Measurements from ENCODE around the gene TRIP6. TPM values are rescaled to one million over a fixed set of nuclear protein-coding genes. Genes with fewer than 3 reads are reported as not detected.

The TRIP6 gene
- total RNA-seq, 2 experiments from 2014 or later, result 25.5 to 28.6 TPM

DNA sequence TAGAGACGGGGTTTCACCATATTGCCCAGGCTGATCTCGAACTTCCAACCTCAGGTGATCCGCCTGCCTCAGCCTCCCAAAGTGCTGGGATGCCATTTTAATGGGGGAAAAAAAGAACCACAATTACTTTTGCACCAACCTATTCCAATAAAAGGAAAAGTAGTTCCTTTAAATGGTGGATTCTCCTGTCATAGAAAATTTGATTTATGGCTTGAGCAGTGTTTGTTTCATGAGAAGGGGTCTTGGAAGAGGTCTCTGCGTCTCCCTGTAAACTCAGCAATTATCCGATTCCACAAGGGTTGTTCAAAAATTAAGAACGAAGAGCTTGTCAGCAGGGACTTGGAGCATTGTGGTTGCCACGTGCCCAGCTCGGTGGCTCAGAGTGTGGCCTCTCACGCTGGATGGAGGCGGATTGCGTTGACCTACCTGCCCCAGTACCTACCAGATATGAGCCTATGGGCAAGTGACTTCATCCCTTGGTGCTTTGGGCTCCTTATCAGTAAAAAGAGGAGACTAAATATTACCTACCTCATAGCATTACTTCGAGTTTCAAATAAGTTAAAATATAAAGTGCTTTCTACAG, 2.8 kb upstream of the TRIP6 start:
- Mint-ChIP-seq H3K4me3 (no peak overlapping the region), H3K36me3 (ENCODE audit: low read depth) (peaks cover 37% of the 10 kb centered on the region)
- no peak for ATAC-seq

DNA sequence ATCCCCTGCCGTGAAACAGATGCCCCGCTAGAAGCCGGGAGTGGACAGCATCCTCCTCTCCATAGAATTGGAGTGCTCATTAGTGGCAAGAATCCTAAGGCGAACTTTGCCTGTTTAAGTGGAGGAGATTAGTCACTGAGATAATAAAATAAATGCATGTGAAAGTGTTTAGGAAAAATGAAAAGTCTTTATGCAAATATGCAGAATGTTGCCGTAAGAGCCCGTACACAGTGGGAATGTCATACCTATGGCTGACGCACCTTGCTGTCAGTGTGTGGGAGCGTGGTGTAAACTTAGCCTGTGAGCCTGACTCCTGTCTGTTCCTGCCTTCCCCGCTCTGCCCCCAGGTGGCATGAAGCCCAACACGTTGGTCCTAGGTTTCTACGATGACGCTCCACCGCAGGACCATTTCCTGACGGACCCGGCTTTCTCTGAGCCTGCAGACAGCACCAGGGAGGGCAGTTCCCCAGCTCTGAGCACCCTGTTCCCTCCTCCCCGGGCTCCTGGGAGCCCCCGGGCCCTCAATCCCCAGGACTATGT, 1.7 kb upstream of the TRIP6 start:
- no peaks in the 10 kb centered on the region for H3K27me3 Mint-ChIP-seq (ENCODE audit: low read depth)
- DNase-seq, result no peak
- H3K4me1 Mint-ChIP-seq (ENCODE audit: low read depth), result peaks cover 19% of the 10 kb centered on the region
- peaks cover 30% of the 10 kb centered on the region for H3K36me3 Mint-ChIP-seq (ENCODE audit: low read depth)
- no peak overlapping the region for H3K27ac Mint-ChIP-seq
- no peak overlapping the region for H3K4me3 Mint-ChIP-seq
- H3K9me3 Mint-ChIP-seq (ENCODE audit: insufficient read depth), result no peaks in the 10 kb centered on the region
- no peak for ATAC-seq
- ChIA-PET POLR2A (no interaction called here), CTCF (interaction anchor here (1.7 to 2.2 kb wide), 2 partner anchors 13 to 160 kb away, joined by 4 to 11 read pairs; partner anchors contain the start of genes POP7 and SLC12A9)

More for the DNA sequence above, 2.8 kb upstream of the TRIP6 start:
- Mint-ChIP-seq H3K4me1 (ENCODE audit: low read depth) (peaks cover 19% of the 10 kb centered on the region), H3K27me3 (ENCODE audit: low read depth) (no peaks in the 10 kb centered on the region), H3K27ac (no peak overlapping the region), H3K9me3 (ENCODE audit: insufficient read depth) (no peaks in the 10 kb centered on the region)
- ChIA-PET CTCF (interaction anchor here (1.7 to 2.2 kb wide), 2 partner anchors 12 to 159 kb away, joined by 4 to 11 read pairs; partner anchors contain the start of genes POP7 and SLC12A9), POLR2A (interaction anchor here (1.8 kb wide), 1 partner anchor 10 kb away, joined by 6 read pairs; the partner anchor contains the start of gene SRRT)
- no peak for DNase-seq

DNA sequence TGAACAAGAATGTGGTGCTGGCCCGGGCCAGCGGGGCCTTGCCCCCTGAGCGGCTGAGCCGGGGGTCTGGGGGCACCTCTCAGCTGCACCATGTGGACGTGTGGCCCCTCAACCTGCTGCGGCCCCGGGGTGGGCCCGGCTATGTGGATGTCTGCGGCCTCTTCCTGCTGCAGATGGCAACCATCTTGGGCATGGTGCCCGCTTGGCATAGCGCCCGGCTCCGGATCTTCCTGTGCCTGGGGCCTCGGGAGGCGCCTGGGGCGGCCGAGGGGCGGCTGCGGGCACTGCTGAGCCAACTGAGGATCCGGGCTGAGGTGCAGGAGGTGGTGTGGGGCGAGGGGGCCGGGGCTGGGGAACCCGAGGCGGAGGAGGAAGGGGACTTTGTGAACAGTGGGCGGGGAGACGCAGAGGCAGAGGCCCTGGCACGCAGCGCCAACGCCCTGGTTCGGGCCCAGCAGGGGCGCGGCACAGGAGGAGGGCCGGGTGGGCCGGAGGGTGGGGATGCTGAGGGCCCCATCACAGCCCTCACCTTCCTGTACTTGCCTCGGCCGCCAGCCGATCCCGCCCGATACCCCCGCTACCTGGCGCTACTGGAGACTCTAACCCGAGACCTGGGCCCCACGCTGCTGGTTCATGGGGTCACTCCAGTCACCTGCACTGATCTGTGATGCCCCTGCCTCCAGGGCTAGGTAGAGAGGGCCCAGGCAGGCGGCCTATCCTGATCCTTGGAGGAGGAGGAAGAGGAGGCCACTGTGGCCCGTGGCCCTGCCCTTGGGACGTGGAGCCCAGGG, 1.1 kb upstream of the TRIP6 start:
- H3K4me1 Mint-ChIP-seq (ENCODE audit: low read depth), result peaks cover 21% of the 10 kb centered on the region
- H3K27me3 Mint-ChIP-seq (ENCODE audit: low read depth), result no peaks in the 10 kb centered on the region
- ChIA-PET CTCF (interaction anchor here (1.7 kb wide), 1 partner anchor 160 kb away, joined by 4 read pairs; the partner anchor contains the start of gene POP7), POLR2A (interaction anchor here (1.0 to 1.1 kb wide), 2 partner anchors 9 to 240 kb away, joined by 3 to 4 read pairs; partner anchors contain the start of gene SRRT)
- peak; percentile 29 for ATAC-seq
- peak overlapping the region; percentile 94 for H3K27ac Mint-ChIP-seq
- peak overlapping the region; percentile 89 for H3K4me3 Mint-ChIP-seq
- H3K9me3 Mint-ChIP-seq (ENCODE audit: insufficient read depth), result no peaks in the 10 kb centered on the region
- no peak for DNase-seq
- H3K36me3 Mint-ChIP-seq (ENCODE audit: low read depth), result peaks cover 28% of the 10 kb centered on the region

DNA sequence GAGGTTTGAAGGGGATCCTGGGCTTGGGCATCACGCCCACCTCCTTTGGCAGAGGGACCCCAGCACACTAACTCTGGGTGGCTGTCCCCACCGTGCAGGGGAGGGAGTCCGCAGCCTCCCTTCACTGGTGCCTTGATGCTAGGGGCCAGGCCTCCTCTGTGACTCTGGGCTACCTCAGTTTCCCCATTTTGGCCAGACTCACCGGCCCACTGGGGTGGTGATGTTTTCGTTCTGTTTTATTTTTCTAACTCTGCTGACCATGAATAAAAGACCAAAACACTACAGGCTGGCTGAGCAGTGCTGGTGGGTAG, 503 bp upstream of the TRIP6 start:
- ATAC-seq, result no peak
- H3K27ac Mint-ChIP-seq, result peak overlapping the region; percentile 94
- no peaks in the 10 kb centered on the region for H3K9me3 Mint-ChIP-seq (ENCODE audit: insufficient read depth)
- no peak for DNase-seq
- no peaks in the 10 kb centered on the region for H3K27me3 Mint-ChIP-seq (ENCODE audit: low read depth)
- ChIA-PET CTCF (no interaction called here), POLR2A (interaction anchor here (1.0 to 1.1 kb wide), 2 partner anchors 8 to 240 kb away, joined by 3 to 4 read pairs; partner anchors contain the start of gene SRRT)
- peaks cover 34% of the 10 kb centered on the region for H3K36me3 Mint-ChIP-seq (ENCODE audit: low read depth)
- peaks cover 21% of the 10 kb centered on the region for H3K4me1 Mint-ChIP-seq (ENCODE audit: low read depth)
- H3K4me3 Mint-ChIP-seq, result peak overlapping the region; percentile 89

DNA sequence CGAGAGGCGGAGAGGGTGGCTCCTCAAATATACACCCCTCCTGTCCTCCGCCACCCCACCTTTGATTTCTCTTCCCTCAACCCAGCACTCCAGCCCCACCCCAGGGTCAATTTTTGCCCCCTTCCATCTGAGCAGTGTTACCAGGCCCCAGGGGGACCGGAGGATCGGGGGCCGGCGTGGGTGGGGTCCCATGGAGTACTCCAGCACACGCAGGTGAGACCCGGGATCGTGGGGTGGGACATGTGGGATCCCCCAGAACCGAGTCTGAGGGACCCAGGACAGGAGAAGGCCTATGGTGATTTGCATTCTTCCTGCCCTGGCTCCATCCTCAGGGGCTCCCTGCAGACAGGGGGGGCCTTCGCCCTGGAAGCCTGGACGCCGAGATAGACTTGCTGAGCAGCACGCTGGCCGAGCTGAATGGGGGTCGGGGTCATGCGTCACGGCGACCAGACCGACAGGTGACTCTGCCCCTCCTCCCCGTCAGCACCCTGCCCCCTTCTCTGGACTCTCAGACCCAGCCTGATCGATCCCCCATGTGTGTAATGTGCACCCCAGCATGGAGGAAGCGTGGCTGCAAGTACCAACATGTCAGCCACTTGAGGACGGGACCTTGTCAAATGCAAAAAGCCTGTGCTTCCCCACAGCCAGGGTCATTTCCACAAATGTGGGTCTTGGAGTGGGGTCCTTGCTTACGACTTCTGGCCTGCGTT, 744 bp downstream of the TRIP6 start:
- DNase-seq (no peak), ATAC-seq (peak; percentile 8)
- Mint-ChIP-seq H3K27ac (peak overlapping the region; percentile 88), H3K36me3 (ENCODE audit: low read depth) (peaks cover 32% of the 10 kb centered on the region), H3K4me1 (ENCODE audit: low read depth) (peaks cover 21% of the 10 kb centered on the region), H3K4me3 (peak overlapping the region; percentile 89), H3K9me3 (ENCODE audit: insufficient read depth) (no peaks in the 10 kb centered on the region), H3K27me3 (ENCODE audit: low read depth) (no peaks in the 10 kb centered on the region)
- POLR2A ChIA-PET, result no interaction called here
- CTCF ChIA-PET, result interaction anchor here (1.0 kb wide), 1 partner anchor 162 kb away, joined by 3 read pairs; the partner anchor contains the start of gene POP7

DNA sequence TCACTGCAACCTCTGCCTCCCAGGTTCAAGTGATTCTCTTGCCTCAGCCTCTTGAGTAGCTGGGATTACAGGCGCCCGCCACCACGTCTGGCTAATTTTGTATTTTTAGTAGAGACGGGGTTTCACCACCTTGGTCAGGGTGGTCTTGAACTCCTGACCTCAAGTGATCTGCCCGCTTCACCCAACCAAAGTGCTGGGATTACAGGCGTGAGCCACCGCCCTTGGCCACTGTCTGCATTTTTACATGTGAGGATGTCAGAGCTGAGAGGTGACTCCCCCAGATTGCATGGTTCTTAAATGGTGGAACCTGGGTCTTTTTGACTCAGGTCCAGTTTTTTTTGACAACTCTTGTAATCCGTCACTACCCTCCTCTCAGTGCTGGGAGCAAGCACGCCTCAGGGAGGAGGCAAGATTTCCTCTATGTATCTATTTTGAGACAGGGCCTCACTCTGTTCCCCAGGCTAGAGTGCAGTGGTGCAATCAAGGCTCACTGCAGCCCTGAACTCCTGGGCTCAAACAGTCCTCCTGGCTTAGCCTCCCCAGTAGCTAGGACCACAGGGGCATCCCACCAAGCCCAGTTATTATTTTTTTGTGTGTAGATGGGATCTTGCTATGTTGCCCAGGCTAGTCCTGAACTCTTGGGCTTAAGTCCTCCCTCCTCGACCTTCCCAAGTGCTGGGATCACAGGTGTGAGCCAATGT, 6.6 kb downstream of the TRIP6 start:
- Mint-ChIP-seq H3K4me3 (peak overlapping the region; percentile 99), H3K36me3 (ENCODE audit: low read depth) (peaks cover 62% of the 10 kb centered on the region), H3K9me3 (ENCODE audit: insufficient read depth) (no peaks in the 10 kb centered on the region), H3K27me3 (ENCODE audit: low read depth) (no peaks in the 10 kb centered on the region), H3K4me1 (ENCODE audit: low read depth) (peaks cover 45% of the 10 kb centered on the region), H3K27ac (peak overlapping the region; percentile 99)
- POLR2A ChIA-PET, result interaction anchor here (0.7 to 6.6 kb wide), 6 partner anchors 10 to 1315 kb away, joined by 3 to 115 read pairs (median 6); partner anchors contain the start of genes POP7, TRIM56 and UFSP1
- CTCF ChIA-PET, result interaction anchor here (0.6 to 2.7 kb wide), 2 partner anchors 13 to 169 kb away, joined by 5 to 15 read pairs; no protein-coding TSS in a partner anchor
- ATAC-seq (no peak), DNase-seq (no peak)

DNA sequence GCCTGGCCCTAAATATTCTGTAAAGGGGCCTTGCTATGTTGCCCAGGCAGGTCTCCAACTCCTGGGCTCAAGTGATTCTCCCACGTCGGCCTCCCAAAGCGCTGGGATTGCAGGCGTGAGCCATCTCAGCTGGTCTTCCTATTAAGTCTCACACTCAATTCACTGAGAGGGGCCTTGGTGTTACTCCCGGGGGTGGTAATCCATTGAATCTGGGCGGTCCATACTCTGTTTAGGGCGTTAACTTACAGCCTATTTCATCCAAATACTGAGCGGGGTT, 7.1 kb downstream of the TRIP6 start:
- ChIA-PET CTCF (interaction anchor here (2.7 kb wide), 1 partner anchor 13 kb away, joined by 15 read pairs; no protein-coding TSS in a partner anchor), POLR2A (interaction anchor here (0.9 to 6.6 kb wide), 5 partner anchors 11 to 1315 kb away, joined by 3 to 115 read pairs (median 6); partner anchors contain the start of genes POP7, TRIM56 and UFSP1)
- ATAC-seq (peak; percentile 1), DNase-seq (no peak)
- peaks cover 50% of the 10 kb centered on the region for H3K4me1 Mint-ChIP-seq (ENCODE audit: low read depth)
- H3K4me3 Mint-ChIP-seq, result peak overlapping the region; percentile 99
- no peaks in the 10 kb centered on the region for H3K9me3 Mint-ChIP-seq (ENCODE audit: insufficient read depth)
- peaks cover 67% of the 10 kb centered on the region for H3K36me3 Mint-ChIP-seq (ENCODE audit: low read depth)
- H3K27ac Mint-ChIP-seq, result peak overlapping the region; percentile 99
- H3K27me3 Mint-ChIP-seq (ENCODE audit: low read depth), result no peaks in the 10 kb centered on the region

DNA sequence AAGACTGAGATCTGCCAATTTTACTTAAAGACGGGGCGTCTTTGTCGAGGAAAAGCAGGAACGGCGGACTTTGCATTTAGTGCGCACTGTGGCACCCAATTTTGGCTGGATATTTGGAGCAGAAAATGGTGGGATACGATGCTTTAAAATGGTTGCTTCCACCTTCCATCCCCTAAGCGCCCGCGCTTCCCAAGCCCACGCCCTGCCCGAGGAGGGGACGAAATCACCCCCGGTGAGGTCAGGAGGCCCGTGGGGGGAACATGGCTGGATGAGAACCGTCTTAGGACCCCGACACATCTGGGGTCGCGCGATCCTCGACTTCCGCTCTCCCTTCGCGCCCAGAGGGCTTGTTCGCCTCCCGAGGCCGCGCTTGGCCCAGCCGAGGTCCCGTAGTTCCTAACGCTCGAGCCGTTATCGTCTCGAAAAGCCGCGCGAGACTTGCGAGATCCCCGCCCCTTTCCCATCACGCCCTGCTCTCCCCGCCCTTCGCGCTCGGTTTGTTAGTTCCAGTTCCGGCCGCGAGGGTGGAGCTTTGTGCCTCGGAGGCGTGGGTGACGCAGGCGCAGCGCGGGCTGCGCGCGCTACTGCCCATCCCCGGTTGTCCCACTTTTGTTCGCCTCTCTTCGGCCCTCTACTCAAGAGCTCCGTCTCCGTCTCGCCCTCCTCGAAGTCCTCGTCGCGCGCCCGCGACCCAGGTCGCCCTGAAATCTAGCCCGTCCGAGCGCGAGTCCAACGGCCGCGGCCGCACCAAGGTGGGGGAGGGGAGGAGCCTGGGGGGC, 7.6 kb downstream of the TRIP6 start, which contains the start of gene SRRT:
Gene SRRT (plus strand): TSS at position 527 of the 779 bp plus-strand sequence. CDS start 488 bp downstream, outside the sequence.
- Mint-ChIP-seq H3K4me3 (peak within 1 kb of the TSS; percentile 99), H3K9me3 (ENCODE audit: insufficient read depth) (no peaks in the 10 kb centered on the region), H3K4me1 (ENCODE audit: low read depth) (peaks cover 55% of the 10 kb centered on the region), H3K27me3 (ENCODE audit: low read depth) (no peaks in the 10 kb centered on the region), H3K27ac (peak within 1 kb of the TSS; percentile 99), H3K36me3 (ENCODE audit: low read depth) (peaks cover 71% of the 10 kb centered on the region)
- peak; percentile 99 for DNase-seq
- peak; percentile 93 for ATAC-seq
- CTCF ChIA-PET, result interaction anchor here (0.6 to 2.7 kb wide), 6 partner anchors 12 to 183 kb away, joined by 3 to 15 read pairs (median 4); partner anchors contain the start of genes SLC12A9 and UFSP1
- POLR2A ChIA-PET, result interaction anchor here (0.5 to 6.6 kb wide), 28 partner anchors 8 to 1433 kb away, joined by 3 to 115 read pairs (median 3); partner anchors contain the start of genes FBXO24, MEPCE, PLOD3 and POP7

DNA sequence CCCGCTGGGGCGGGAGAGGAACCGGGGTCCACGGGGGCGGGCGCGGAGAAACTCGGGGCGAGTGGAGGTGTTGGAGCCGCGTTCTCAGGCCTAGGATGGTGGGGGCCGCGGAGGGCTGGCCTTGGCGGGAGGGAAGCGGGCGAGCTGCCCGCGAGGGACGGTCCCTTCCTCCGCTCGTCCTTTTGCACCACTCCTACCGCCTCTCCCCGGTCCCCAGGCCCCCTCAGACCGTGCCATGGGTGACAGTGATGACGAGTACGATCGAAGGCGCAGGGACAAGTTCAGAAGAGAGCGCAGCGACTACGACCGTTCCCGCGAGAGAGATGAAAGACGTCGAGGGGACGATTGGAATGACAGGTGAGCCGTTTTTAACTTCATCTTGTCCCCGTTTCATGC, 8.2 kb downstream of the TRIP6 start:
- ATAC-seq (peak; percentile 38), DNase-seq (peak; percentile 54)
- Mint-ChIP-seq H3K27ac (peak overlapping the region; percentile 99), H3K27me3 (ENCODE audit: low read depth) (no peaks in the 10 kb centered on the region), H3K36me3 (ENCODE audit: low read depth) (peaks cover 75% of the 10 kb centered on the region), H3K4me3 (peak overlapping the region; percentile 99), H3K4me1 (ENCODE audit: low read depth) (peaks cover 59% of the 10 kb centered on the region), H3K9me3 (ENCODE audit: insufficient read depth) (no peaks in the 10 kb centered on the region)
- ChIA-PET POLR2A (interaction anchor here (0.5 to 6.6 kb wide), 24 partner anchors 8 to 446 kb away, joined by 3 to 115 read pairs (median 3); partner anchors contain the start of genes FBXO24, MEPCE, PLOD3 and POP7), CTCF (interaction anchor here (0.6 to 2.7 kb wide), 7 partner anchors 12 to 183 kb away, joined by 3 to 15 read pairs (median 4); partner anchors contain the start of genes POP7, SLC12A9 and UFSP1)

DNA sequence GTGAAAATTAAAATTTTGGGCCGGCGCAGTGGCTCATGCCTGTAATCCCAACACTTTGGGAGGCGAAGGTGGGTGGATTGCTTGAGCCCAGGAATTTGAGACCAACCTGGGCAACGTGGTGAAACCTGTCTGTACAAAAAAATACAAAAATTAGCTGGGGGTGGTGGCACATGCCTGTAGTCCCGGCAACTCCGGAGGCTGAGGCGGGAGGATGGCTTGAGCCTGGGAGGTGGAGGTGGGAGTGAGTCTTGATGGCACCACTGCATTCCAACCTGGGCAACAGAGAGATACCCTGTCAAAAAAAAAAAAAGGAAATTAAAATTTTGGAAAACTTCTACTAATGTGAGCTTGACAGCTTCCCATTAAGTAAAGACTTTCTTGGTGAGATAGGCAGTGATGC, 10.8 kb downstream of the TRIP6 start:
- no peaks in the 10 kb centered on the region for H3K9me3 Mint-ChIP-seq (ENCODE audit: insufficient read depth)
- H3K27me3 Mint-ChIP-seq (ENCODE audit: low read depth), result no peaks in the 10 kb centered on the region
- no peak overlapping the region for H3K27ac Mint-ChIP-seq
- no peak for ATAC-seq
- ChIA-PET POLR2A (interaction anchor here (6.6 kb wide), 1 partner anchor 10 kb away, joined by 115 read pairs; the partner anchor contains the start of gene UFSP1), CTCF (interaction anchor here (1.6 kb wide), 1 partner anchor 12 kb away, joined by 6 read pairs; the partner anchor contains the start of gene UFSP1)
- peak overlapping the region; percentile 28 for H3K4me3 Mint-ChIP-seq
- peaks cover 70% of the 10 kb centered on the region for H3K4me1 Mint-ChIP-seq (ENCODE audit: low read depth)
- H3K36me3 Mint-ChIP-seq (ENCODE audit: low read depth), result peaks cover 76% of the 10 kb centered on the region
- no peak for DNase-seq

Data from activated CD8-positive, alpha-beta T cell treated with anti-CD3 and anti-CD28 coated beads, Interleukin-2, amount 10 ng/mL, durations not matched to agents 7 days and 5 days (primary cell).